ENCODE data around the gene HIRA. TPM values are rescaled to one million over a fixed set of nuclear protein-coding genes. Genes with fewer than 3 reads are reported as not detected.
A peak's percentile ranks its signal among the peaks of the same experiment; 100 is the strongest.
"Not testable (repeated sequence)": the region's sequence is repeated elsewhere in the genome, so short reads cannot be mapped to it uniquely, and the experiment has no call there.

Gene HIRA
- total and polyA plus RNA-seq, 11 donors, result 3.7 to 25.4 (median 17.3) TPM

DNA sequence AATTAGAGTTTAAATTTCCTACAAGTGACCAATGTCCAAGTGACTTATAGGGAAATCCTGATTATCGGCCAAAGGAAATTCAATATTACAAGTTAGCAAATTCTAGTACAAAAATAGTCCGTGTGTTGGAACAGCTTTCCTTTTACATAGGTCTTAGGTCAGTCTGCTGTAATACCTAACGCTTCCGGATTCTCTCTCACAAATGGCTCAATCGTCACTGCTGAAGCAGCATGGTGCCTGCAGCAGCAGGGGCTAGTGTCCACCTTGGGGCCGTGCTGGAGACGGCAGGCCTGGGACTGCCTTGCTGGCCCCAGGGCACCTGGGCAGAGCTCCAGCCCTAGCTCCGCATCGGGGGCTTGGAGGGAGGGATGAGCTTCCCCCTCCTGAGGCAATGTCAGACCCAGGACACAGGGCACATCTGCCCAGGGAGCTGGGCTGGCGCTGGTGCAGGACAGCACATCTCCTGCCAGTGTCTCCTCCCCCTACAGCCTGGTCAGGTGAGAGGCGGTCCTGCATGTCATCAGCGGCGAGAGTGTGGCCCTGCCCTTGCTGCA lies 100.6 kb downstream of the HIRA start:
- intact Hi-C loops (cut with DNase I), result no loop called here
- ATAC-seq (peak in 1 of 4 donors; percentile 29), DNase-seq (no peak)
- TF ChIP-seq, protein P1, sequence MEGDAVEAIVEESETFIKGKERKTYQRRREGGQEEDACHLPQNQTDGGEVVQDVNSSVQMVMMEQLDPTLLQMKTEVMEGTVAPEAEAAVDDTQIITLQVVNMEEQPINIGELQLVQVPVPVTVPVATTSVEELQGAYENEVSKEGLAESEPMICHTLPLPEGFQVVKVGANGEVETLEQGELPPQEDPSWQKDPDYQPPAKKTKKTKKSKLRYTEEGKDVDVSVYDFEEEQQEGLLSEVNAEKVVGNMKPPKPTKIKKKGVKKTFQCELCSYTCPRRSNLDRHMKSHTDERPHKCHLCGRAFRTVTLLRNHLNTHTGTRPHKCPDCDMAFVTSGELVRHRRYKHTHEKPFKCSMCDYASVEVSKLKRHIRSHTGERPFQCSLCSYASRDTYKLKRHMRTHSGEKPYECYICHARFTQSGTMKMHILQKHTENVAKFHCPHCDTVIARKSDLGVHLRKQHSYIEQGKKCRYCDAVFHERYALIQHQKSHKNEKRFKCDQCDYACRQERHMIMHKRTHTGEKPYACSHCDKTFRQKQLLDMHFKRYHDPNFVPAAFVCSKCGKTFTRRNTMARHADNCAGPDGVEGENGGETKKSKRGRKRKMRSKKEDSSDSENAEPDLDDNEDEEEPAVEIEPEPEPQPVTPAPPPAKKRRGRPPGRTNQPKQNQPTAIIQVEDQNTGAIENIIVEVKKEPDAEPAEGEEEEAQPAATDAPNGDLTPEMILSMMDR (IDR thresholded peaks at IDR 0.05), result no peak
- TF ChIP-seq POLR2A (IDR thresholded peaks at IDR 0.05), result no peak
- H3K36me3 ChIP-seq, result peaks cover 12 to 70% (median 50%) of the 10 kb centered on the region in 9 donors
- no peaks in the 10 kb centered on the region for H3K27me3 ChIP-seq
- H3K9me3 ChIP-seq, result peaks cover 0 to 49% (median 27%) of the 10 kb centered on the region in 12 donors
- no peak overlapping the region for H3K27ac ChIP-seq
- no peaks in the 10 kb centered on the region for H3K4me1 ChIP-seq
- no peak overlapping the region for H3K4me3 ChIP-seq
- WGBS, 4 donors, result 94 to 98% (median 97%) methylated on average over 13 of the region's 13 CpGs

GRCh38 chr22:19330205-19330604 lies 101.3 kb downstream of the HIRA start:
- 86 to 99% (median 96%) methylated on average over 5 of the region's 5 CpGs for WGBS, 4 donors
- peaks cover 0 to 41% (median 26%) of the 10 kb centered on the region in 12 donors for H3K9me3 ChIP-seq
- DNase-seq; H3K4me1 ChIP-seq; H3K27ac ChIP-seq; H3K27me3 ChIP-seq; intact Hi-C loops (cut with DNase I); ATAC-seq; H3K4me3 ChIP-seq: not testable (repeated sequence)
- H3K36me3 ChIP-seq, result peaks cover 12 to 63% (median 43%) of the 10 kb centered on the region in 9 donors

DNA sequence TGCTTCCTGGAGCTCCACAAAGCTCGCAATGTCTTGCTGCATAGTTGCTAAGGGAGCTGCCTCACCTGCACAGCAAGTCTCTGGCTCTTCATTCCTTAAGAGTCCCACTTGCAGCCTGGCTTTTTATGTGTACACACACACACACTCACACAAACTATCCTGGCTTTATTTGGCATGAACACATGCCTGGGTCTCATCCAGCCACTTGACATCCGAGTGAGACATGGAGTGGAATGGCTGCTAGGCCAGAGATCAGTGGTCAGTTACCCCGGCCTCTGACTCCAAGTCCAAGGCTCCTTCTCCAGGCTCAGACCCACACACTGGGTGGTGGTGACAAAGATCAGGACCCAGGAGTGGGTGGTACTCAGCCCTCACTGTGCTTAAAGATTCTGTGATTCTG lies 102.1 kb downstream of the HIRA start:
- no peaks in the 10 kb centered on the region for H3K4me1 ChIP-seq
- H3K27ac ChIP-seq, result no peak overlapping the region
- 68 to 82% (median 72%) methylated on average over 3 of the region's 3 CpGs for WGBS, 4 donors
- TF ChIP-seq, protein P1 (IDR thresholded peaks at IDR 0.05), result no peak
- no peak for TF ChIP-seq POLR2A (IDR thresholded peaks at IDR 0.05)
- ATAC-seq, result peak in 1 of 4 donors; percentile 16
- no peaks in the 10 kb centered on the region for H3K27me3 ChIP-seq
- H3K9me3 ChIP-seq, result peaks cover 0 to 35% (median 22%) of the 10 kb centered on the region in 12 donors
- DNase-seq, result no peak
- peaks cover 9 to 56% (median 38%) of the 10 kb centered on the region in 9 donors for H3K36me3 ChIP-seq
- H3K4me3 ChIP-seq, result no peak overlapping the region
- intact Hi-C loops (cut with DNase I), result no loop called here

DNA sequence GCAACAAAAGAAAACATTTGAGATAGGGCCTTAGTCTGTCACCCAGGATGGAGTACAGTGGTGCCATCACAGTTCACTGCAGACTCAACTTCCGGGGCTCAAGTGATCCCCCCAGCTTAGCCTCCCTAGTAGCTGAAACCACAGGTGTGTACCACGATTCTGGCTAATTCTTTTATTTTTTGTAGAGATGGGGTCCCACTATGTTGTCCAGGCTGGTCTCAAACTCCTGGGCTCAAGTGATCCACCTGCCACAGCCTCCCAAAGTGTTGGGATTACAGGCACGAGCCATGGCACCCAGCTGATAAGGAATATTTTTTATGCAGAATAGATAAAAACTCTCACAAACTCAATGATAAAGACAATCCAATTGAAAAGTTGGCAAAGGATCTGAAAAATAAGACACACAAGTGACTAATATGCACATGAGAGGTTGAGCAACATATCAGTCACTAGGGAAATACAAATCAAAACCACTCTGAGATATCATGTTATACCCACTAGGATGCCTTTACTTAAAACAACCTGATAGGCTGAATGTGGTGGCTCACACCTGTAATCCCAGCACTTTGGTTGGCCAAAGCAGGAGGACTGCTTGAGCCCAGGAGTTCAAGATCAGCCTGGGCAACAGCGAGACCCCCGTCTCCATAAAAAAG lies 106.1 kb downstream of the HIRA start:
- 87 to 94% (median 89%) methylated on average over 5 of the region's 5 CpGs for WGBS, 4 donors
- intact Hi-C loops (cut with DNase I), result no loop called here
- Histone ChIP-seq H3K4me1 (no peaks in the 10 kb centered on the region), H3K27me3 (no peaks in the 10 kb centered on the region), H3K4me3 (no peak overlapping the region), H3K9me3 (peaks cover 0 to 12% (median 2%) of the 10 kb centered on the region in 12 donors), H3K36me3 (peaks cover 0 to 19% (median 13%) of the 10 kb centered on the region in 9 donors), H3K27ac (no peak overlapping the region)
- no peak for TF ChIP-seq POLR2A (IDR thresholded peaks at IDR 0.05)
- TF ChIP-seq, protein P1 (IDR thresholded peaks at IDR 0.05), result no peak
- no peak for DNase-seq
- ATAC-seq, result no peak

GRCh38 chr22:19323420-19323819 lies 108.1 kb downstream of the HIRA start:
- peaks cover 0 to 22% (median 4%) of the 10 kb centered on the region in 12 donors for H3K9me3 ChIP-seq
- H3K4me1 ChIP-seq; DNase-seq; H3K36me3 ChIP-seq; H3K27ac ChIP-seq; ATAC-seq; H3K4me3 ChIP-seq; H3K27me3 ChIP-seq; intact Hi-C loops (cut with DNase I): not testable (repeated sequence)
- WGBS, 4 donors, result 89 to 93% (median 91%) methylated on average over 6 of the region's 6 CpGs
